D721Med (cell line): ENCODE results near the gene RP9.

Source experiments
- DNase-seq: peaks from one replicate; pipeline ENCODE4 v3.0.0; 2011; ENCODE audit warnings: low spot score; ENCODE audit not compliant: insufficient read length
- FAIRE-seq: peaks from 2 replicates; lab custom pipeline; 2011; peaks lifted over from hg19 to GRCh38; lab: Jason Lieb, UNC
- CTCF ChIP-seq: IDR thresholded peaks from 2 replicates; pipeline ENCODE4 v1.5.1; 2012; ENCODE audit warnings: mild to moderate bottlenecking, control low read depth; ENCODE audit not compliant: insufficient read depth; ENCODE audit errors: missing control alignments

Gene RP9

GRCh38 chr7:33143996-33144718 lies 35.0 kb upstream of the RP9 start:
- TF ChIP-seq CTCF, result no peak
- FAIRE-seq (no peak), DNase-seq (no peak)

GRCh38 chr7:33142585-33142984 lies 33.4 kb upstream of the RP9 start:
- DNase-seq (no peak), FAIRE-seq (no peak)
- TF ChIP-seq CTCF, result no peak

- DNase-seq (no peak), FAIRE-seq (no peak)
- TF ChIP-seq CTCF, result no peak
Measured at GRCh38 chr7:33137103-33137502, 27.9 kb upstream of the RP9 start.

GRCh38 chr7:33130184-33130583 lies 21.0 kb upstream of the RP9 start:
- FAIRE-seq, result peak; percentile 82
- TF ChIP-seq CTCF, result no peak
- DNase-seq, result peak; percentile 28

- no peak for TF ChIP-seq CTCF
- FAIRE-seq (no peak), DNase-seq (no peak)
Measured at GRCh38 chr7:33129806-33130153, 20.6 kb upstream of the RP9 start.

GRCh38 chr7:33128990-33129805 lies 20.0 kb upstream of the RP9 start, which contains the start of gene BBS9:
Gene BBS9, plus strand, starts transcription at chr7:33129564. Its CDS starts 16,689 bp downstream, at chr7:33146253.
- DNase-seq (peak; percentile 72), FAIRE-seq (no peak)
- TF ChIP-seq CTCF, result no peak

- FAIRE-seq (no peak), DNase-seq (no peak)
- TF ChIP-seq CTCF, result no peak
Measured at GRCh38 chr7:33128631-33128989, 19.4 kb upstream of the RP9 start.
